ENCODE data around the gene ARL14. TPM values are rescaled to one million over a fixed set of nuclear protein-coding genes. Genes with fewer than 3 reads are reported as not detected.

ARL14 gene
- total RNA-seq, 1 donor: not detected

- no peak for DNase-seq (ENCODE audit: low read depth)
- TF ChIP-seq CTCF (IDR thresholded peaks at IDR 0.05; ENCODE audit: insufficient read depth, low read depth, low read length): no peak
- no peak overlapping the region for H3K4me3 ChIP-seq (ENCODE audit: low read depth, low read length)
These were observed 35.2 kb upstream of the ARL14 start for GRCh38 chr3:160641665-160642309.

- peak; percentile 44 for TF ChIP-seq CTCF (IDR thresholded peaks at IDR 0.05; ENCODE audit: insufficient read depth, low read depth, low read length)
- DNase-seq (ENCODE audit: low read depth): no peak
- H3K4me3 ChIP-seq (ENCODE audit: low read depth, low read length): no peak overlapping the region
These were observed 33.0 kb upstream of the ARL14 start for GRCh38 chr3:160643994-160644393.

GRCh38 chr3:160644491-160644890, 32.5 kb upstream of the ARL14 start:
- no peak overlapping the region for H3K4me3 ChIP-seq (ENCODE audit: low read depth, low read length)
- TF ChIP-seq CTCF (IDR thresholded peaks at IDR 0.05; ENCODE audit: insufficient read depth, low read depth, low read length): no peak
- no peak for DNase-seq (ENCODE audit: low read depth)

GRCh38 chr3:160648701-160649100, 28.3 kb upstream of the ARL14 start:
- no peak for TF ChIP-seq CTCF (IDR thresholded peaks at IDR 0.05; ENCODE audit: insufficient read depth, low read depth, low read length)
- H3K4me3 ChIP-seq (ENCODE audit: low read depth, low read length): no peak overlapping the region
- DNase-seq (ENCODE audit: low read depth): no peak

- no peak for DNase-seq (ENCODE audit: low read depth)
- no peak overlapping the region for H3K4me3 ChIP-seq (ENCODE audit: low read depth, low read length)
- TF ChIP-seq CTCF (IDR thresholded peaks at IDR 0.05; ENCODE audit: insufficient read depth, low read depth, low read length): no peak
These were observed 27.4 kb upstream of the ARL14 start for GRCh38 chr3:160649596-160649995.

- no peak overlapping the region for H3K4me3 ChIP-seq (ENCODE audit: low read depth, low read length)
- TF ChIP-seq CTCF (IDR thresholded peaks at IDR 0.05; ENCODE audit: insufficient read depth, low read depth, low read length): no peak
- DNase-seq (ENCODE audit: low read depth): no peak
These were observed 23.4 kb upstream of the ARL14 start for GRCh38 chr3:160653512-160653911.

GRCh38 chr3:160660902-160661301, 16.1 kb upstream of the ARL14 start:
- no peak for DNase-seq (ENCODE audit: low read depth)
- no peak overlapping the region for H3K4me3 ChIP-seq (ENCODE audit: low read depth, low read length)
- no peak for TF ChIP-seq CTCF (IDR thresholded peaks at IDR 0.05; ENCODE audit: insufficient read depth, low read depth, low read length)

Measured in fibroblast of villous mesenchyme (primary cell).